Skeletal muscle satellite cell (primary cell): Measurements from ENCODE around the gene SIKE1.
"Not testable (repeated sequence)": the region's sequence is repeated elsewhere in the genome, so short reads cannot be mapped to it uniquely, and the experiment has no call there.

Experiments used
- H3K27me3 ChIP-seq: 2 replicates; pipeline ENCODE4 v1.7.0; 2013; ENCODE audit warnings: low read length; ENCODE audit not compliant: control insufficient read depth, insufficient read depth
- H3K36me3 ChIP-seq: 2 replicates; pipeline ENCODE4 v1.7.0; 2013; ENCODE audit warnings: mild to moderate bottlenecking, control low read depth, low read length; ENCODE audit not compliant: insufficient read depth
- H3K4me1 ChIP-seq: 2 replicates; pipeline ENCODE4 v1.7.0; 2013; ENCODE audit warnings: low read length; ENCODE audit not compliant: control insufficient read depth, insufficient read depth
- H3K4me2 ChIP-seq: 2 replicates; pipeline ENCODE4 v1.7.0; 2013; ENCODE audit warnings: mild to moderate bottlenecking, low read length
- H3K4me3 ChIP-seq: 2 replicates; pipeline ENCODE4 v1.7.0; 2013; ENCODE audit warnings: low read length
- H3K9ac ChIP-seq: 2 replicates; pipeline ENCODE4 v1.7.0; 2013; ENCODE audit warnings: mild to moderate bottlenecking, low read depth, low read length, moderate library complexity
- H3K9me3 ChIP-seq: replicated peaks from 2 replicates; pipeline ENCODE4 v1.7.0; 2013; ENCODE audit warnings: mild to moderate bottlenecking, control low read depth, low read length

Gene SIKE1

GRCh38 chr1:114753702-114754101, 26.8 kb downstream of the SIKE1 start:
- not testable (repeated sequence) for H3K9me3 ChIP-seq, H3K4me3 ChIP-seq, H3K27me3 ChIP-seq, H3K4me2 ChIP-seq, H3K9ac ChIP-seq
- peaks cover 14% of the 10 kb centered on the region for H3K36me3 ChIP-seq
- H3K4me1 ChIP-seq, result peaks cover 51% of the 10 kb centered on the region

- Histone ChIP-seq H3K9me3 (no peaks in the 10 kb centered on the region), H3K27me3 (no peaks in the 10 kb centered on the region), H3K36me3 (peaks cover 20% of the 10 kb centered on the region), H3K4me3 (no peak overlapping the region), H3K4me1 (peaks cover 45% of the 10 kb centered on the region), H3K4me2 (no peak overlapping the region), H3K9ac (no peak overlapping the region)
These were observed 27.3 kb downstream of the SIKE1 start for GRCh38 chr1:114753143-114753542.

GRCh38 chr1:114750780-114751179, 29.7 kb downstream of the SIKE1 start:
- no peak overlapping the region for H3K4me3 ChIP-seq
- peak overlapping the region; percentile 3 for H3K4me2 ChIP-seq
- peaks cover 39% of the 10 kb centered on the region for H3K36me3 ChIP-seq
- H3K27me3 ChIP-seq, result no peaks in the 10 kb centered on the region
- no peak overlapping the region for H3K9ac ChIP-seq
- peaks cover 40% of the 10 kb centered on the region for H3K4me1 ChIP-seq
- no peaks in the 10 kb centered on the region for H3K9me3 ChIP-seq

GRCh38 chr1:114749835-114750234, 30.6 kb downstream of the SIKE1 start:
- Histone ChIP-seq H3K27me3 (no peaks in the 10 kb centered on the region), H3K4me3 (no peak overlapping the region), H3K9ac (no peak overlapping the region), H3K4me1 (peaks cover 34% of the 10 kb centered on the region), H3K9me3 (no peaks in the 10 kb centered on the region), H3K4me2 (no peak overlapping the region), H3K36me3 (peaks cover 46% of the 10 kb centered on the region)

GRCh38 chr1:114746450-114747121, 33.9 kb downstream of the SIKE1 start:
- H3K36me3 ChIP-seq, result peaks cover 68% of the 10 kb centered on the region

GRCh38 chr1:114745291-114745690, 35.2 kb downstream of the SIKE1 start:
- no peak overlapping the region for H3K9ac ChIP-seq
- no peaks in the 10 kb centered on the region for H3K27me3 ChIP-seq
- peaks cover 3% of the 10 kb centered on the region for H3K4me1 ChIP-seq
- H3K9me3 ChIP-seq, result no peaks in the 10 kb centered on the region
- H3K4me2 ChIP-seq, result no peak overlapping the region
- peaks cover 79% of the 10 kb centered on the region for H3K36me3 ChIP-seq
- H3K4me3 ChIP-seq, result no peak overlapping the region

More at GRCh38 chr1:114746450-114747121, 33.9 kb downstream of the SIKE1 start:
- H3K4me3 ChIP-seq, result no peak overlapping the region
- H3K4me1 ChIP-seq, result peaks cover 15% of the 10 kb centered on the region
- no peak overlapping the region for H3K9ac ChIP-seq
- no peaks in the 10 kb centered on the region for H3K9me3 ChIP-seq
- no peak overlapping the region for H3K4me2 ChIP-seq
- H3K27me3 ChIP-seq, result no peaks in the 10 kb centered on the region

GRCh38 chr1:114741963-114742746, 38.3 kb downstream of the SIKE1 start:
- H3K4me3 ChIP-seq, result no peak overlapping the region
- peaks cover 75% of the 10 kb centered on the region for H3K36me3 ChIP-seq
- H3K27me3 ChIP-seq, result no peaks in the 10 kb centered on the region
- no peaks in the 10 kb centered on the region for H3K9me3 ChIP-seq
- H3K4me1 ChIP-seq, result peaks cover 3% of the 10 kb centered on the region
- H3K4me2 ChIP-seq, result no peak overlapping the region
- H3K9ac ChIP-seq, result no peak overlapping the region

- no peaks in the 10 kb centered on the region for H3K9me3 ChIP-seq
- H3K36me3 ChIP-seq, result peaks cover 79% of the 10 kb centered on the region
- H3K4me1 ChIP-seq, result no peaks in the 10 kb centered on the region
These were observed 40.2 kb downstream of the SIKE1 start for GRCh38 chr1:114740331-114740730.

GRCh38 chr1:114737314-114737849, 43.1 kb downstream of the SIKE1 start:
- Histone ChIP-seq H3K4me3 (no peak overlapping the region), H3K9ac (no peak overlapping the region), H3K36me3 (peaks cover 85% of the 10 kb centered on the region), H3K9me3 (no peaks in the 10 kb centered on the region), H3K4me2 (no peak overlapping the region), H3K4me1 (no peaks in the 10 kb centered on the region), H3K27me3 (no peaks in the 10 kb centered on the region)

More at GRCh38 chr1:114740331-114740730, 40.2 kb downstream of the SIKE1 start:
- Histone ChIP-seq H3K4me3 (no peak overlapping the region), H3K9ac (no peak overlapping the region), H3K27me3 (no peaks in the 10 kb centered on the region), H3K4me2 (no peak overlapping the region)

- Histone ChIP-seq H3K4me3 (no peak overlapping the region), H3K4me1 (no peaks in the 10 kb centered on the region), H3K9me3 (no peaks in the 10 kb centered on the region), H3K27me3 (no peaks in the 10 kb centered on the region), H3K4me2 (no peak overlapping the region), H3K9ac (no peak overlapping the region), H3K36me3 (peaks cover 88% of the 10 kb centered on the region)
These were observed 45.0 kb downstream of the SIKE1 start for GRCh38 chr1:114735479-114735878.

- Histone ChIP-seq H3K4me1 (no peaks in the 10 kb centered on the region), H3K4me3 (no peak overlapping the region), H3K36me3 (peaks cover 92% of the 10 kb centered on the region), H3K9ac (no peak overlapping the region), H3K9me3 (no peaks in the 10 kb centered on the region), H3K4me2 (no peak overlapping the region), H3K27me3 (no peaks in the 10 kb centered on the region)
These were observed 50.7 kb downstream of the SIKE1 start for GRCh38 chr1:114729782-114730181.
